Inflammatory macrophage (primary cell): ENCODE results near the gene NOL4.

ENCODE experiments used
- DNase-seq, 2 donors: peaks; one replicate each; pipeline ENCODE4 v3.0.0-alpha.2; 2020 to 2022

The NOL4 gene

DNA sequence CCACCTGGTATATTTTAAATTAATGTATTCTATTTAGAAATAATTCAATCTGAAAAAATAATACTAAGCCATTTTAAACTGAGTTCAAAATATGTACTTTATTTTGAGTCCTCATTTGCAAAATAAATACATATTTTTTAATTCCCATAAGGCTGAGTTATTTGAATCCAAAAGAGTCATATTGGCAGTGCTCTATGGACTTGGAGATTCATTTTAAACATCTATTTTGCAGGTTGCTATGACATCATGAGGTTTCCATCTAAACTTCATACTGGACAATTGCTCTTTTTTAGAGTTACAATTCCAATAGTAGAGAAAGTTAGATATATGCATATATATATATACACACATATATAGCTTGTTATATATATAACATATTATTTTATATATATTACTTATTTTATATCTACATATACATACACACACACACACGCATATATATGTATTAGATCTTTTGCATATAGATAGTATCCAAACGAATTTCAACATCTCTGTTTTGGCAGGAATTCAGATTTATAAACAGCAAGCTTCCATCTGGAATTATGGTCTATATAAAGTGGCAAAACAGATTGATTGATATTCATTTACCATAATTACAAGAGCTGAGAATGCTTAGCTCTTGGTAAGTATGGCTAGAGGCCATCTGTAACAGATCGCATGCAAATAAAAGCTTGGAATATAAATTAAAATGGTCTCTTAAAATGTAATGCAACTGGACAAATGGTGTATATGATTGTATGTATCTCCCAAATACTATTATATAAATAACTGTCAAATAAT lies 34.9 kb downstream of the NOL4 start:
- DNase-seq: no peak
